ENCODE results near the gene RPS5.

GRCh38 chr19:58395979-58396627, 9.0 kb downstream of the RPS5 start:
- TF ChIP-seq CTCF (IDR thresholded peaks at IDR 0.05): no peak
- TF ChIP-seq POLR2AphosphoS5 (IDR thresholded peaks at IDR 0.05; ENCODE audit: low read depth, low read length): no peak
- no peak for TF ChIP-seq SIN3A (IDR thresholded peaks at IDR 0.05; ENCODE audit: borderline replicate concordance, insufficient read depth, low read depth, low read length)
- no peak for TF ChIP-seq REST (IDR thresholded peaks at IDR 0.05; ENCODE audit: insufficient read depth in 1 of 2, low read depth in 2 of 2, low read length in 1 of 2)
